Caco-2 (cell line): ENCODE results near the gene ADGRG3. TPM values are rescaled to one million over a fixed set of nuclear protein-coding genes. Genes with fewer than 3 reads are reported as not detected.

ENCODE experiments used
- BruUV-seq: library from RNA; stranded (reverse); fragments of 400-500 nt; replicated peaks from 2 replicates; lab custom pipeline; 2021; lab: Mats Ljungman, UMichigan
- CTCF ChIA-PET: fragments of 300-600 bp; sonication (Branson Sonifier 250); formaldehyde crosslinking; loops from one replicate; lab custom pipeline; 2022; ENCODE audit warnings: antibody characterized with exemption; lab: Charles Lee
- POLR2A ChIA-PET: fragments of 300-600 bp; sonication (Branson Sonifier 250); formaldehyde crosslinking; loops from one replicate; lab custom pipeline; 2022; ENCODE audit warnings: antibody characterized with exemption; lab: Charles Lee
- DNase-seq, 2 experiments: peaks; one replicate each; pipeline versions ENCODE4 v3.0.0 to v3.0.0-alpha.2; 2020 to 2022
- H3K27me3 ChIP-seq: replicated peaks from 2 replicates; pipeline ENCODE4 v1.6.0; 2011; ENCODE audit warnings: low read length; ENCODE audit not compliant: control insufficient read depth, insufficient read depth
- H3K36me3 ChIP-seq: 2 replicates; pipeline ENCODE4 v1.5.1; 2011; ENCODE audit warnings: low read length; ENCODE audit not compliant: control insufficient read depth, insufficient read depth
- H3K4me1 ChIP-seq: fragments of 250-450 bp; sonication (Bioruptor Pico); 2 replicates; pipeline ENCODE4 v1.5.1; 2020; ENCODE audit warnings: mild to moderate bottlenecking
- H3K4me3 ChIP-seq: 2 replicates; pipeline ENCODE4 v1.5.1; 2011; ENCODE audit warnings: low read depth, mild to moderate bottlenecking, control low read depth, low read length
- H3K9me3 ChIP-seq: fragments of 250-450 bp; sonication (Bioruptor Pico); 2 replicates; pipeline ENCODE4 v1.5.1; 2020; ENCODE audit warnings: mild to moderate bottlenecking, moderate library complexity
- H3K27ac Mint-ChIP-seq: one replicate; pipeline ENCODE4 v1.8.0; 2022; ENCODE audit warnings: mixed read lengths; ENCODE audit not compliant: unreplicated experiment
- H3K27me3 Mint-ChIP-seq: one replicate; pipeline ENCODE4 v1.8.0; 2022; ENCODE audit warnings: mixed read lengths; ENCODE audit not compliant: insufficient read depth, unreplicated experiment
- H3K36me3 Mint-ChIP-seq: one replicate; pipeline ENCODE4 v1.8.0; 2022; ENCODE audit warnings: mild to moderate bottlenecking, mixed read lengths; ENCODE audit not compliant: insufficient read depth, unreplicated experiment
- H3K4me1 Mint-ChIP-seq: one replicate; pipeline ENCODE4 v1.8.0; 2022; ENCODE audit warnings: low read depth, mixed read lengths; ENCODE audit not compliant: unreplicated experiment
- H3K4me3 Mint-ChIP-seq: one replicate; pipeline ENCODE4 v1.8.0; 2022; ENCODE audit warnings: mild to moderate bottlenecking, moderate library complexity, mixed read lengths; ENCODE audit not compliant: unreplicated experiment
- H3K9me3 Mint-ChIP-seq: one replicate; pipeline ENCODE4 v1.8.0; 2022; ENCODE audit warnings: mixed read lengths; ENCODE audit not compliant: unreplicated experiment
- intact Hi-C: fragments of 100-400 bp; cut with micrococcal nuclease; formaldehyde crosslinking; loops from one replicate; pipeline ENCODE4 v1.10.0; 2022; ENCODE audit not compliant: unreplicated experiment
- total RNA-seq: library from RNA; stranded (reverse); gene quantifications from 2 replicates; pipeline ENCODE4 v1.2.3, GENCODE V29; 2022
- TF ChIP-seq, protein P1 (sequence below), 2 experiments: fragments of 200-600 bp in 1 of 2; IDR thresholded peaks; 1 replicate in 1 of 2; 2 replicates in 1 of 2; pipeline versions ENCODE4 v1.5.1 to v1.8.0; 2011 to 2022; ENCODE audit warnings: antibody characterized with exemption in 1 of 2, control low read depth in 1 of 2, inconsistent platforms in 1 of 2, low read depth in 1 of 2, low read length in 1 of 2, mild to moderate bottlenecking in 1 of 2, moderate library complexity in 1 of 2; ENCODE audit not compliant: insufficient read depth in 1 of 2, severe bottlenecking in 1 of 2, unreplicated experiment in 1 of 2

The ADGRG3 gene
- total RNA-seq, 1 experiment from 2014 or later = 0.25 TPM

DNA sequence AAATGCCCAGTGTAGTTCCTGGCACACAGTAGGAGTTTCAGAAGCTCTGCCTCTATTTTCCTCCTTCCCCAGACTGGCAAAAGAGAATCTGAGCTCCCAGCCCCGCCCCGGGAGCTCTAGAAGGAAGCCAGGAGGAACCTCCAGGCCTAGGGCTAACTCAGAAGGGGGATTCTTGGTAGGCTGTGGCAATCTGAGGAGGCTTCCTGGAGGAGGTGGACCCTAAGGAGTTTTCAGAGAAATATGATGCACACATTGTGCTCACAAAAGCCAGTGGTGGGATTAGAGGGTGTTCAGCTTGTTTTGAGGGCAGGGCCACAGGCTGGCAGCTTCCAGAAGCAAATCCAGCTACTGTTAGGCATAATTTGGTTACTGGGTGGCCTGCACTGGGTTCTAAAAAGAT, 29.7 kb upstream of the ADGRG3 start:
- ChIA-PET CTCF (interaction anchor here (0.8 to 2.0 kb wide), 2 partner anchors 31 to 47 kb away, joined by 3 to 13 read pairs; no protein-coding TSS in a partner anchor), POLR2A (no interaction called here)
- TF ChIP-seq, protein P1, sequence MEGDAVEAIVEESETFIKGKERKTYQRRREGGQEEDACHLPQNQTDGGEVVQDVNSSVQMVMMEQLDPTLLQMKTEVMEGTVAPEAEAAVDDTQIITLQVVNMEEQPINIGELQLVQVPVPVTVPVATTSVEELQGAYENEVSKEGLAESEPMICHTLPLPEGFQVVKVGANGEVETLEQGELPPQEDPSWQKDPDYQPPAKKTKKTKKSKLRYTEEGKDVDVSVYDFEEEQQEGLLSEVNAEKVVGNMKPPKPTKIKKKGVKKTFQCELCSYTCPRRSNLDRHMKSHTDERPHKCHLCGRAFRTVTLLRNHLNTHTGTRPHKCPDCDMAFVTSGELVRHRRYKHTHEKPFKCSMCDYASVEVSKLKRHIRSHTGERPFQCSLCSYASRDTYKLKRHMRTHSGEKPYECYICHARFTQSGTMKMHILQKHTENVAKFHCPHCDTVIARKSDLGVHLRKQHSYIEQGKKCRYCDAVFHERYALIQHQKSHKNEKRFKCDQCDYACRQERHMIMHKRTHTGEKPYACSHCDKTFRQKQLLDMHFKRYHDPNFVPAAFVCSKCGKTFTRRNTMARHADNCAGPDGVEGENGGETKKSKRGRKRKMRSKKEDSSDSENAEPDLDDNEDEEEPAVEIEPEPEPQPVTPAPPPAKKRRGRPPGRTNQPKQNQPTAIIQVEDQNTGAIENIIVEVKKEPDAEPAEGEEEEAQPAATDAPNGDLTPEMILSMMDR (IDR thresholded peaks at IDR 0.05; ENCODE audit: insufficient read depth in 1 of 2, low read depth in 1 of 2, low read length in 1 of 2, severe bottlenecking in 1 of 2, unreplicated experiment in 1 of 2) = no peak
- no TSS peak for BruUV-seq
- Mint-ChIP-seq H3K36me3 (peaks cover 21% of the 10 kb centered on the region), H3K27me3 (no peaks in the 10 kb centered on the region), H3K9me3 (no peaks in the 10 kb centered on the region), H3K27ac (no peak overlapping the region), H3K4me1 (peaks cover 11% of the 10 kb centered on the region), H3K4me3 (no peak overlapping the region)
- intact Hi-C loops = no loop called here
- Histone ChIP-seq H3K4me3 (no peak overlapping the region), H3K36me3 (0 out of 2 replicates have a peak, but pooled peaks cover 2% of the 10 kb centered on the region), H3K27me3 (no peaks in the 10 kb centered on the region), H3K4me1 (peaks cover 18% of the 10 kb centered on the region), H3K9me3 (no peaks in the 10 kb centered on the region)
- DNase-seq = no peak

DNA sequence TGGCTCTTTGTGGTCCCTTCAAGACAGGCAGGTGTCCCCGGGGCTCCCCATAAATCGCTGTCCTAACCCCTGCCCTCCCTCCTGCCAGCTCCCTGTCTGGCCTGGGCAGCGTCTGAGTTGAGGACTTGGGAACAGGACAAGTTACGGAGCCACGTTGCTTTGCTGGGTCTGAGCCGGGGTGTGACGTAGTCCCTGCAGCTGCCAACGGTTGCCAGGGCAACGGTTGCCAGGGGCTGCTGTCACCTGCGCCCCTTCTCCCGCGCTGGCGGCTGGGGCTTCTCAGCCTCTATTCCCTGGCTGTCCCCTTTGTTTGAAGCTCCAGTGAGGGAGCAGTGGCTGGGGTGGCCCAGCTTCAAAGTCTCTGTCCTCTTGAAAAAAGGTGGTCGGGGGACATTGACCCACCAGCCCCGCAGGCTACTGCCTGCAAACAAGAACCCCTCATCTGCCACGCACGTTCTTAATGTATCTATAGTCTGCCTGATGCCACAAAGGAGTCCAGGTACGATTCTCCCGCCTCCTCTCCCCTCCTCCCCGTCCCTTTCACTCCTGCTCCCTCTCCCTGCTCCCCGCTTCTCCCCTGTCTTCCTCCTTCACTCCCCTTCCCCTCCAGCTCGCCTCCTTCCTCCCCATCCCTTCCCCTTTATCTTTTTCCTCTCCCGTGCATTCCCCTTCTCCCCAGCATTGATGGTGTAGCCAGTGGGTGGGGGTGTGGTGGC, 28.8 kb upstream of the ADGRG3 start:
- TF ChIP-seq, protein P1 (IDR thresholded peaks at IDR 0.05; ENCODE audit: insufficient read depth in 1 of 2, low read depth in 1 of 2, low read length in 1 of 2, severe bottlenecking in 1 of 2, unreplicated experiment in 1 of 2) = no peak
- CTCF ChIA-PET = no interaction called here

DNA sequence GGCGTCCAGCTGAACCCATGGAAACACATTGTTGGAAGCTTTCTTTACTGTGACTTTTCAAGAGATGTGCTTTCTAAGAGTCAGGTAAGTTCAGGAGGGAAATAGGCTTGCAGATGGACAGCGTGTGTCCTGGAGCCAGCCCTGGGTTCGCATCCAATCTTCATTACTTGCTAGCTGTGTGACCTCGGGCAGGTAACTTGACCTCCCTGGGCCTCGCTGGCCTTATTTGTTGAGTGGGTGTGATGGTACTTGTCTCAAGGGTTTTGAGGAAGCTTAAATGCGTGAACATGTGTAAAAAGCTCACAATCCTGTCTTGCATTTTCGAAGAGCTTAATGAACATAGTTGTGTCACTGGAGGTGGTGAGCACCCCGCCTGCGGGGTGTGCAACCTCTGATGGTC, 27.9 kb upstream of the ADGRG3 start:
- H3K4me3 ChIP-seq = no peak overlapping the region
- ChIA-PET CTCF (no interaction called here), POLR2A (no interaction called here)
- no peak overlapping the region for H3K4me3 Mint-ChIP-seq
- H3K27me3 Mint-ChIP-seq = no peaks in the 10 kb centered on the region
- peaks cover 8% of the 10 kb centered on the region for H3K36me3 ChIP-seq
- no TSS peak for BruUV-seq
- intact Hi-C loops = no loop called here
- H3K4me1 ChIP-seq = peaks cover 10% of the 10 kb centered on the region
- H3K36me3 Mint-ChIP-seq = peaks cover 21% of the 10 kb centered on the region
- no peaks in the 10 kb centered on the region for H3K27me3 ChIP-seq
- no peak overlapping the region for H3K27ac Mint-ChIP-seq
- H3K9me3 Mint-ChIP-seq = no peaks in the 10 kb centered on the region
- peaks cover 7% of the 10 kb centered on the region for H3K4me1 Mint-ChIP-seq
- no peak for DNase-seq
- TF ChIP-seq, protein P1 (IDR thresholded peaks at IDR 0.05; ENCODE audit: insufficient read depth in 1 of 2, low read depth in 1 of 2, low read length in 1 of 2, severe bottlenecking in 1 of 2, unreplicated experiment in 1 of 2) = no peak
- no peaks in the 10 kb centered on the region for H3K9me3 ChIP-seq

More for the DNA sequence above, 28.8 kb upstream of the ADGRG3 start:
- no peak overlapping the region for H3K4me3 Mint-ChIP-seq
- H3K36me3 Mint-ChIP-seq = peaks cover 21% of the 10 kb centered on the region
- BruUV-seq = no TSS peak
- POLR2A ChIA-PET = no interaction called here
- intact Hi-C loops = no loop called here
- Histone ChIP-seq H3K36me3 (peaks cover 4% of the 10 kb centered on the region), H3K4me1 (peaks cover 18% of the 10 kb centered on the region), H3K27me3 (no peaks in the 10 kb centered on the region), H3K4me3 (no peak overlapping the region), H3K9me3 (no peaks in the 10 kb centered on the region)
- H3K27ac Mint-ChIP-seq = no peak overlapping the region
- H3K9me3 Mint-ChIP-seq = no peaks in the 10 kb centered on the region
- no peaks in the 10 kb centered on the region for H3K27me3 Mint-ChIP-seq
- DNase-seq = no peak
- peaks cover 11% of the 10 kb centered on the region for H3K4me1 Mint-ChIP-seq
